NOMO-1 treated with DMSO at 0.1 percent for 48 hours (cell line): ENCODE data around the gene PLGLB2.
"Not testable (repeated sequence)": the region's sequence is repeated elsewhere in the genome, so short reads cannot be mapped to it uniquely, and the experiment has no call there.

Experiments used
- DNase-seq: peaks from one replicate; lab custom pipeline; 2025; ENCODE audit not compliant: unreplicated experiment; lab: John Stamatoyannopoulos, UW

The PLGLB2 gene

GRCh38 chr2:87747791-87748190, at the start of gene PLGLB2:
Gene PLGLB2 (plus strand): TSS chr2:87748087. CDS start chr2:87748154, 67 bp downstream.
- DNase-seq, result not testable (repeated sequence)

DNA sequence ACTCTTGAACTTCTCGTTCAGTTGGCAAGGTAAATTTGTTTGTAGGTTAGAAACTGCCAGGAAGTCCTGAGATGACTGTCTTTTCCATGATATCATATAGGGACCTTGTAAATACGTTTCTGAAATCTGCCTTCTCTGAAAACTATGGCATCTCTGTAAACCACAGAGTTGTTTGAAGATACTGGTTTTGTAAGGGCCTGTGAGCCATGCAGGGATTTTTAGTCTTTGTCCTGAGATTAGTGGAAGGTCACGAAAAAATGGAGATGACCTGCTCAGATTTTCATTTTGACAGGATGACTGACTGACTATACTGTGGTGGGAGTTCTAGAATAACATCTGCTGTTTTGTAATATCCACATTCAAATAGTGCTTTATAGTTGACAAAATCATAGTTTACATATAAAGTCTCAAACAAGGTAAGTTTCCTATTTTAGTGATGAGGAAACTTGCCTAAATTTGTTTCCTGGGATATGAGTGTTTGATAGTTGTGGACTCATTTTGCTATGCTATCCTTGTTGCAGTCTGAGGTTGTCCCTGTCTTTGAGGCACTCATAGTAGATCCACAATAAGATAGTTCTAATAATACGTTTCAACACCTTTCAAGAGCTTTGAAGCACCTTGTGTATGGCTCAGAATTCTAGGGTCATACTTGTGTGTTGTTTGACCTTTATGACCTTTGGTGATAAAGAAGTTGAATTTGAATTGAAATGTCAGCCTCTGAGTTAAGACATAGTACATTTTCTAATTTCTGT, 43.1 kb upstream of the PLGLB2 start:
- DNase-seq, result not testable (repeated sequence)

- DNase-seq, result not testable (repeated sequence)
These were observed 39.5 kb upstream of the PLGLB2 start for GRCh38 chr2:87708368-87708767.

GRCh38 chr2:87727940-87728599, 19.8 kb upstream of the PLGLB2 start:
- not testable (repeated sequence) for DNase-seq

DNA sequence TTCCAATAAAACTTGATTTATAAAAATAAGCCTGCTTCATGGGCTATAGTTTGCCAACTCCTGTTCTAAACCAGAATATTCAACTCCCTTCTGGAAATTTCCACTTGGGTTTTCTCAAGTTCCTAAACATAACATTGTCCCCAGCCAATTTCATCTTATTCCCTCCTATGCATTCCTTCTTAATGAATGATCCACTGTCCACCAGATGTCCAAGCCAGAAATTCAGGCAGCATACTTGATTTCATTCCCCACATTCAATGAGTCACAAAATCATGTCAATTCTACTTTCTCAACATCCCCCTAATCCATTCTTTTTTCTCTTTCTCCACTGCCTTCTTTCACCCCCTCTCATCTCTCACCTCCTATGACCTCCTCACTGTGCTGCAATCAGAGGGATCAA, 7.0 kb upstream of the PLGLB2 start:
- DNase-seq, result not testable (repeated sequence)

- not testable (repeated sequence) for DNase-seq
These were observed 5.3 kb upstream of the PLGLB2 start for GRCh38 chr2:87742393-87743108.

- not testable (repeated sequence) for DNase-seq
These were observed 4.2 kb upstream of the PLGLB2 start for GRCh38 chr2:87743638-87744037.

DNA sequence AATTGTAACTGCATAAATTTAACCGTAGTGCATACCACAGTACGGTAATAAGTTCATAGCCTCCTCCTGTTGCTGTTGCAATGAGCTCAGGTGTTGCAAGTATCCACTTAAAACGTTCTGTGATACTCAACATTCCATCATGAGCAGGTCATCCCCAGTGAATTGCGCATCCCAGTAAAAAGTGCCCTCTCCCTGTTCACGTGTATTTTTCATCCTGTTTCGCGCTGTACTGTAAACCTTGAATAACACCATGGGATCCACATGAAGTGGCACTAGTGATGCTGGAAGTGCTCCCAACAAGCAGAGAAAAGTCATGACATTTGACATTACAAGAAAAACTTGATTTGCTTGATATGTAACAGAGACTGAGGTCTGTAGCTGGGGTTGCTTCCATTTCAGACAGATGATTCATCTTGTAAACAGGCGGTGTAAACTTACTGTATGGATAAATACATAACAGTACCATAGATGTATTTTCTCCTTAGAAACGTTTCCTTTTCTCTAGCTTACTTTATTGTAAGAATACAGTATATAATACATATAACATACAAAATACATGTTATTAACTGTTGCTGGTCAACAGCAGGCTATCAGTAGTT, 2.4 kb upstream of the PLGLB2 start:
- not testable (repeated sequence) for DNase-seq

DNA sequence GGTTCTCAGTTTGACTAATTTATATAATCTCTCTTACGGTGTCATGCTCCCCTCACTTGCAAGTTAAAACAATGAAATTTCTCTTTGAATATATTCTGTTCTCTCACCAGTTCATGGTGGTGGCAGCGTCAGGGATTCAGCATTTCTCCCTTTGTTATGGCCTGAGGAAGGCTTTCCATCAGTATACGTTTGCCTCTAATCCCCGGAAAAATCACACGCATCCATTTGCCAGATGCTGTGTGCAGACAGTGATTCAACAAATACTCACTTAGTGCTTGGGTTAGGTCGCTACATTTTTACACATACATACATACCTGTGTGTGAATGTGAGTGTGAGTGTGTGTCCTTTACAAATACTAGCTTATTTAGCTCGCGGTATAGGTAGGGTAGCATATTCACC, 637 bp downstream of the PLGLB2 start:
- DNase-seq, result not testable (repeated sequence)

DNA sequence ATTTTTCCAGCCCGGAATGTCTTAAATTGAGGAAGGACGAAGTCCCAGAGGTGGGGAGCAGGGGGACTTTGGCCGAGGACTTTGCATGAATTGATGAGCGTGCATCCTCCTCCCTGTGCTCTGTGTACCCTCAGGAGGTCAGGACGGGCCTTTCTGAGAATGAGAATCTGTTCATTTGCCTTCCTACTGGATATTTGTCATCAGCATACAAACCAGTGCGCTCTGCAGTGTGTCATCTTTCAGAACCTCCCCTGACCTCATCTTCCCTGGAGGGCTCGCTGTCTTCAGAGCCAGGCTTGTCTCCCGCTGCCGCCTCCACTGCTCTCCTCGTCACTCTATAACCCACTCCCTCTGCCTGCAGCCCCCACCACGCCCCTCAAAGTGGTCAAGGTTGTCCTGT, 2.7 kb downstream of the PLGLB2 start:
- not testable (repeated sequence) for DNase-seq

DNA sequence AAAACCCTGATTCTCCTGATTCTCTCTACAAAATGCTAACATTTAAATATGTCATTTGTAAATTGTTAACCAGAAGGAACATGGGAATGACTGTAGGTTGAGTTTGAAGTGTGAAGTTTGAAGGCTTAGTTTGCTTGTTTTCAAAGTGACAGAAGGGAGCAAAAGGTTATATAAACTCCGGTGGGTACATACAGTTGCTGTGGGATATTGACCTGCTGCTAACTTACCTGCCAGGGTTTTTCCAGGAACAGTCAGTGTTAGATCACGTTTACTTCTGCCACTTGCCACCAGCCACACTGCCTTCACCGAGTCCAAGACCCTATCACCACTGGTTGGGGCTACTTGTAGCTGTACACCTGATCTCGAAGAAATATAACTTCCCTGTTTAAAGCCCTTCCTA, 6.9 kb downstream of the PLGLB2 start:
- not testable (repeated sequence) for DNase-seq
